Cortex of kidney (tissue), 1 donor: ENCODE data around the gene ACOT2.

Source experiments
- DNase-seq: peaks from one replicate; lab custom pipeline; 2025; lab: John Stamatoyannopoulos, UW

Gene ACOT2

GRCh38 chr14:73613419-73613963 lies 44.5 kb downstream of the ACOT2 start:
- DNase-seq, result no peak

- DNase-seq, result no peak
Measured at GRCh38 chr14:73616831-73617230, 47.8 kb downstream of the ACOT2 start.

GRCh38 chr14:73619524-73619923 lies 50.5 kb downstream of the ACOT2 start:
- no peak for DNase-seq

- no peak for DNase-seq
Measured at GRCh38 chr14:73620268-73620667, 51.3 kb downstream of the ACOT2 start.

GRCh38 chr14:73623504-73624054 lies 54.6 kb downstream of the ACOT2 start:
- no peak for DNase-seq
